GM18526 (cell line): ENCODE results near the gene NPTXR.

Experiments
- POLR2A ChIP-seq: IDR thresholded peaks from 3 replicates; pipeline ENCODE4 v1.6.1; 2011; ENCODE audit not compliant: insufficient read length; ENCODE audit errors: extremely low read depth

Gene NPTXR

GRCh38 chr22:38782402-38783094 lies 61.3 kb downstream of the NPTXR start:
- TF ChIP-seq POLR2A, result no peak

- TF ChIP-seq POLR2A, result no peak
Measured at GRCh38 chr22:38781033-38781432, 62.8 kb downstream of the NPTXR start.

GRCh38 chr22:38777087-38777671 lies 66.6 kb downstream of the NPTXR start:
- no peak for TF ChIP-seq POLR2A

- no peak for TF ChIP-seq POLR2A
Measured at GRCh38 chr22:38776086-38776485, 67.7 kb downstream of the NPTXR start.

GRCh38 chr22:38775656-38776055 lies 68.2 kb downstream of the NPTXR start:
- no peak for TF ChIP-seq POLR2A

- no peak for TF ChIP-seq POLR2A
Measured at GRCh38 chr22:38774496-38775166, 69.2 kb downstream of the NPTXR start.

GRCh38 chr22:38773363-38773946 lies 70.4 kb downstream of the NPTXR start:
- no peak for TF ChIP-seq POLR2A

- TF ChIP-seq POLR2A, result no peak
Measured at GRCh38 chr22:38772623-38772873, 71.3 kb downstream of the NPTXR start.

GRCh38 chr22:38770257-38770949 lies 73.4 kb downstream of the NPTXR start:
- no peak for TF ChIP-seq POLR2A
